H9 (cell line): ENCODE results near the gene FIGNL2. TPM values are rescaled to one million over a fixed set of nuclear protein-coding genes. Genes with fewer than 3 reads are reported as not detected.

Experiments
- DNase-seq: peaks from one replicate; pipeline ENCODE4 v3.0.0-alpha.2; 2017
- H2AFZ ChIP-seq: one replicate; pipeline ENCODE4 v1.6.1; 2013; ENCODE audit warnings: mild to moderate bottlenecking, low read length, control low read depth, moderate library complexity
- H2AK5ac ChIP-seq: 2 replicates; pipeline ENCODE4 v1.6.1; 2013; ENCODE audit warnings: low read length, control low read depth, mixed read lengths; ENCODE audit not compliant: insufficient read length
- H2BK120ac ChIP-seq: one replicate; pipeline ENCODE4 v1.6.1; 2013; ENCODE audit warnings: low read depth, mild to moderate bottlenecking, low read length, control low read depth, inconsistent platforms; ENCODE audit not compliant: poor library complexity, severe bottlenecking
- H2BK12ac ChIP-seq: 2 replicates; pipeline ENCODE4 v1.6.1; 2013; ENCODE audit warnings: low read length, control low read depth, mixed read lengths, low read depth; ENCODE audit not compliant: insufficient read length
- H2BK15ac ChIP-seq: 2 replicates; pipeline ENCODE4 v1.6.1; 2013; ENCODE audit warnings: low read depth, low read length, control low read depth
- H2BK20ac ChIP-seq: one replicate; pipeline ENCODE4 v1.6.1; 2013; ENCODE audit warnings: low read depth, mild to moderate bottlenecking, low read length, control low read depth, inconsistent platforms; ENCODE audit not compliant: poor library complexity, severe bottlenecking
- H2BK5ac ChIP-seq: 2 replicates; pipeline ENCODE4 v1.6.1; 2013; ENCODE audit warnings: low read length, control low read depth, mixed read lengths; ENCODE audit not compliant: insufficient read length
- H3K14ac ChIP-seq: 2 replicates; pipeline ENCODE4 v1.6.1; 2013; ENCODE audit warnings: low read length, control low read depth; ENCODE audit not compliant: insufficient read depth
- H3K18ac ChIP-seq: 2 replicates; pipeline ENCODE4 v1.6.1; 2013; ENCODE audit warnings: low read depth, mild to moderate bottlenecking, mixed read lengths, low read length, control low read depth; ENCODE audit not compliant: insufficient read length
- H3K23ac ChIP-seq: 2 replicates; pipeline ENCODE4 v1.6.1; 2013; ENCODE audit warnings: low read length, control low read depth, mixed read lengths, low read depth; ENCODE audit not compliant: insufficient read length
- H3K23me2 ChIP-seq: 2 replicates; pipeline ENCODE4 v1.6.1; 2013; ENCODE audit warnings: low read depth, mild to moderate bottlenecking, mixed read lengths, low read length, control low read depth; ENCODE audit not compliant: insufficient read length, poor library complexity, severe bottlenecking
- H3K27ac ChIP-seq: 2 replicates; pipeline ENCODE4 v1.5.1; 2013; ENCODE audit warnings: low read length, control low read depth, mixed read lengths, low read depth; ENCODE audit not compliant: insufficient read length
- H3K27me3 ChIP-seq: 2 replicates; pipeline ENCODE4 v1.6.1; 2013; ENCODE audit warnings: low read length, control low read depth, inconsistent platforms; ENCODE audit not compliant: insufficient read depth
- H3K4ac ChIP-seq: 2 replicates; pipeline ENCODE4 v1.6.1; 2013; ENCODE audit warnings: low read depth, mild to moderate bottlenecking, control low read depth, inconsistent platforms, low read length, moderate library complexity
- H3K4me1 ChIP-seq: 2 replicates; pipeline ENCODE4 v1.6.1; 2013; ENCODE audit warnings: low read length, control low read depth, inconsistent platforms; ENCODE audit not compliant: insufficient read depth
- H3K4me2 ChIP-seq: 2 replicates; pipeline ENCODE4 v1.6.1; 2013; ENCODE audit warnings: low read length, control low read depth, mixed read lengths; ENCODE audit not compliant: insufficient read length, insufficient read depth
- H3K56ac ChIP-seq: 2 replicates; pipeline ENCODE4 v1.6.1; 2013; ENCODE audit warnings: low read depth, mild to moderate bottlenecking, mixed read lengths, low read length, control low read depth; ENCODE audit not compliant: insufficient read length
- H3K79me1 ChIP-seq: 2 replicates; pipeline ENCODE4 v1.6.1; 2013; ENCODE audit warnings: low read depth, mild to moderate bottlenecking, moderate library complexity, low read length, control low read depth, inconsistent platforms; ENCODE audit not compliant: insufficient read depth, poor library complexity, severe bottlenecking
- H3K79me2 ChIP-seq: 2 replicates; pipeline ENCODE4 v1.6.1; 2013; ENCODE audit warnings: low read length, control low read depth, inconsistent platforms; ENCODE audit not compliant: insufficient read depth
- H3K9ac ChIP-seq: 2 replicates; pipeline ENCODE4 v1.6.1; 2013; ENCODE audit warnings: low read length, control low read depth, mixed read lengths; ENCODE audit not compliant: insufficient read length; ENCODE audit errors: extremely low read depth
- H3K9me3 ChIP-seq: one replicate; pipeline ENCODE4 v1.6.1; 2013; ENCODE audit warnings: low read depth, low read length, inconsistent platforms; ENCODE audit not compliant: control insufficient read depth
- H3T11ph ChIP-seq: one replicate; pipeline ENCODE4 v1.6.1; 2013; ENCODE audit warnings: mild to moderate bottlenecking, low read length, control low read depth, inconsistent platforms
- H4K20me1 ChIP-seq: one replicate; pipeline ENCODE4 v1.6.1; 2013; ENCODE audit not compliant: control insufficient read depth, insufficient read length, insufficient read depth
- H4K5ac ChIP-seq: 2 replicates; pipeline ENCODE4 v1.6.1; 2013; ENCODE audit warnings: low read depth, mild to moderate bottlenecking, mixed read lengths, low read length, control low read depth; ENCODE audit not compliant: insufficient read length
- H4K8ac ChIP-seq: replicated peaks from 2 replicates; pipeline ENCODE4 v1.6.1; 2013; ENCODE audit warnings: low read length, control low read depth, mixed read lengths, low read depth; ENCODE audit not compliant: insufficient read length
- H4K91ac ChIP-seq: 2 replicates; pipeline ENCODE4 v1.6.1; 2013; ENCODE audit warnings: low read depth, mild to moderate bottlenecking, moderate library complexity, mixed read lengths, low read length, control low read depth; ENCODE audit not compliant: insufficient read length
- H3K27ac Mint-ChIP-seq, 3 experiments: 2 replicates in 2 of 3; 3 replicates in 1 of 3; pipeline ENCODE4 v1.8.0; 2020 to 2021; ENCODE audit warnings: mixed read lengths in 3 of 3, mild to moderate bottlenecking in 1 of 3, moderate library complexity in 1 of 3
- H3K27me3 Mint-ChIP-seq: 2 replicates; pipeline ENCODE4 v1.8.0; 2021; ENCODE audit warnings: low read depth, mild to moderate bottlenecking, moderate library complexity, mixed read lengths
- H3K36me3 Mint-ChIP-seq, 3 experiments: 2 replicates in 2 of 3; 3 replicates in 1 of 3; pipeline ENCODE4 v1.8.0; 2020 to 2021; ENCODE audit warnings: low read depth in 3 of 3, mixed read lengths in 3 of 3; ENCODE audit not compliant: insufficient read depth in 1 of 3
- H3K4me1 Mint-ChIP-seq, 2 experiments: 2 replicates each; pipeline ENCODE4 v1.8.0; 2020; ENCODE audit warnings: mixed read lengths in 2 of 2
- H3K4me3 Mint-ChIP-seq, 2 experiments: 2 replicates in 1 of 2; 3 replicates in 1 of 2; pipeline ENCODE4 v1.8.0; 2020 to 2021; ENCODE audit warnings: mild to moderate bottlenecking in 2 of 2, mixed read lengths in 2 of 2, moderate library complexity in 1 of 2
- H3K9me3 Mint-ChIP-seq, 2 experiments: 2 replicates in 1 of 2; 3 replicates in 1 of 2; pipeline ENCODE4 v1.8.0; 2020; ENCODE audit warnings: mild to moderate bottlenecking in 2 of 2, mixed read lengths in 2 of 2, moderate library complexity in 1 of 2
- WGBS: extraction: QIAGEN DNeasy Blood & Tissue Kit; methylation state at CpG from one replicate; pipeline ENCODE4 v1.1.7; 2013; ENCODE audit warnings: missing lambda C conversion rate, low lambda C conversion rate, mixed read lengths; ENCODE audit not compliant: insufficient read length; ENCODE audit errors: extremely low coverage; 5-methylcytosine and 5-hydroxymethylcytosine counted together
- total RNA-seq: library from RNA; stranded (reverse); gene quantifications from 2 replicates; pipeline ENCODE4 v1.2.1, GENCODE V29; 2021
- TF ChIP-seq, protein P1 (sequence below): fragments of 200-600 bp; sonication (generic); conservative IDR thresholded peaks from 3 replicates; pipeline ENCODE4 v1.8.0; 2021; ENCODE audit warnings: antibody characterized with exemption, mild to moderate bottlenecking

Gene FIGNL2
- total RNA-seq, 1 experiment from 2014 or later: 19.7 TPM

DNA sequence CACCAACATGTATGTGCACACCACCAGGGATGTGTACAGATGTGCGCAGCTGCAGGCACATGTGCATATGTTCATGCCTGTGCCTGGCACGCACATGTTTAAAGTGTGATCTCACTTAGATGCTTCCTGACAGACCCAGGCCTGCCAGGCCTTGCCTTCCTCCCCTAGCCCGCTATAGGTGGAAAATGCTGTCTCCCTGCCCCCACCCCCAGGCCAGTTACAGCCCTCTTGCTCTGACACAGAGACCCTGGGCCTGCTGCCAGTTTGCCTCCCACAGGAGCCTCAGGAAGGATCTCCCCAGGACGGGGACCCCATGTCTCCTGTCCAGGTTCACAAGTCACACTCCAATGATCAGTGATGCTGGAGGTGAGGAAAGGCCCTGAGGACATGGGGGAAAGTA is 21.6 kb downstream of the FIGNL2 start:
- peaks cover 13% of the 10 kb centered on the region for H3K27me3 Mint-ChIP-seq
- no peaks in the 10 kb centered on the region for H4K20me1 ChIP-seq

More for the DNA sequence above, 21.6 kb downstream of the FIGNL2 start:
- no peak overlapping the region for H3K18ac ChIP-seq
- no peak overlapping the region for H3K56ac ChIP-seq
- no peak for DNase-seq
- H3K9me3 ChIP-seq: no peaks in the 10 kb centered on the region
- H3K4me1 Mint-ChIP-seq: peaks cover 63 to 75% of the 10 kb centered on the region in 2 experiments
- H3T11ph ChIP-seq: no peak overlapping the region
- H3K23me2 ChIP-seq: peaks cover 2% of the 10 kb centered on the region
- H2BK15ac ChIP-seq: no peak overlapping the region
- no peak overlapping the region for H2AK5ac ChIP-seq
- H2BK5ac ChIP-seq: no peak overlapping the region
- no peak overlapping the region for H3K4me3 Mint-ChIP-seq
- peaks cover 18% of the 10 kb centered on the region for H3K4me1 ChIP-seq
- H2BK20ac ChIP-seq: no peak overlapping the region
- H2BK120ac ChIP-seq: no peak overlapping the region
- TF ChIP-seq, protein P1, sequence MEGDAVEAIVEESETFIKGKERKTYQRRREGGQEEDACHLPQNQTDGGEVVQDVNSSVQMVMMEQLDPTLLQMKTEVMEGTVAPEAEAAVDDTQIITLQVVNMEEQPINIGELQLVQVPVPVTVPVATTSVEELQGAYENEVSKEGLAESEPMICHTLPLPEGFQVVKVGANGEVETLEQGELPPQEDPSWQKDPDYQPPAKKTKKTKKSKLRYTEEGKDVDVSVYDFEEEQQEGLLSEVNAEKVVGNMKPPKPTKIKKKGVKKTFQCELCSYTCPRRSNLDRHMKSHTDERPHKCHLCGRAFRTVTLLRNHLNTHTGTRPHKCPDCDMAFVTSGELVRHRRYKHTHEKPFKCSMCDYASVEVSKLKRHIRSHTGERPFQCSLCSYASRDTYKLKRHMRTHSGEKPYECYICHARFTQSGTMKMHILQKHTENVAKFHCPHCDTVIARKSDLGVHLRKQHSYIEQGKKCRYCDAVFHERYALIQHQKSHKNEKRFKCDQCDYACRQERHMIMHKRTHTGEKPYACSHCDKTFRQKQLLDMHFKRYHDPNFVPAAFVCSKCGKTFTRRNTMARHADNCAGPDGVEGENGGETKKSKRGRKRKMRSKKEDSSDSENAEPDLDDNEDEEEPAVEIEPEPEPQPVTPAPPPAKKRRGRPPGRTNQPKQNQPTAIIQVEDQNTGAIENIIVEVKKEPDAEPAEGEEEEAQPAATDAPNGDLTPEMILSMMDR: no peak
- H4K91ac ChIP-seq: no peak overlapping the region
- H3K27ac ChIP-seq: no peak overlapping the region
- WGBS: no CpG with 5 or more reads among the region's 4 CpGs
- no peak overlapping the region for H2BK12ac ChIP-seq
- no peaks in the 10 kb centered on the region for H3K79me2 ChIP-seq
- H3K4ac ChIP-seq: no peak overlapping the region
- H3K23ac ChIP-seq: no peak overlapping the region
- H3K9me3 Mint-ChIP-seq: no peaks in the 10 kb centered on the region; a peak in 1 of 5 replicates
- no peaks in the 10 kb centered on the region for H3K79me1 ChIP-seq
- no peak overlapping the region for H4K5ac ChIP-seq
- no peak overlapping the region for H4K8ac ChIP-seq
- no peak overlapping the region for H3K27ac Mint-ChIP-seq
- H3K9ac ChIP-seq: no peak overlapping the region
- H3K14ac ChIP-seq: no peak overlapping the region
- H2AFZ ChIP-seq: no peak overlapping the region
- H3K36me3 Mint-ChIP-seq: peaks cover 0 to 6% (median 3%) of the 10 kb centered on the region in 3 experiments; a peak in 4 of 7 replicates
- no peak overlapping the region for H3K4me2 ChIP-seq
- no peaks in the 10 kb centered on the region for H3K27me3 ChIP-seq
